Measurements from ENCODE around the gene NCKAP5. TPM values are rescaled to one million over a fixed set of nuclear protein-coding genes. Genes with fewer than 3 reads are reported as not detected.

Gene NCKAP5
- total RNA-seq, 2 experiments from 2014 or later, result not detected

DNA sequence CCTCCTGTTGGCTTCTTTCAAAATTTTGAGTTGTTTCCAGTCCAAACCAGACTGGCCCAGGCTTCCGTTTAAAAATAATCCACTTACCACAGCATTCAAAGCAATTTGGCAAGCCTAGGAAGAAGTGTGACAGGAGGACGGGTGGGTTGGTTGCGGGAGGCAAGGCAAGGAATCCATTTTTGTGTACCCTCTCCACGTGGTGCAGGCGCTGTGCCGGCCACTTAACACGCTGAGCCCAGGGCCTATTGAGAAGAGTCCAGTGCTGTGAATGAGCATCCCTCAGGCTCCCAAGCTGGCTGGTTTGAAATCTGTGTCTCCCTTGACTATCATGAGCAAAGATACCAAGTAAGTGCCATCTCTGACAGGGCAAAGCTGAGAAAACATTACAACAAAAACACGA, 160.9 kb downstream of the NCKAP5 start:
- TF ChIP-seq CTCF (IDR thresholded peaks at IDR 0.05), result no peak
- no peak overlapping the region for H3K27ac Mint-ChIP-seq
- no peak overlapping the region for H3K4me3 Mint-ChIP-seq
- peaks cover 3% of the 10 kb centered on the region for H3K27me3 Mint-ChIP-seq
- DNase-seq (no peak), ATAC-seq (no peak)
- CTCF ChIA-PET, result no interaction called here
- no peaks in the 10 kb centered on the region for H3K4me1 Mint-ChIP-seq (ENCODE audit: low read depth)
- POLR2A ChIA-PET, result no interaction called here
- H3K9me3 Mint-ChIP-seq, result no peaks in the 10 kb centered on the region
- intact Hi-C loops (cut with micrococcal nuclease), result no loop called here
- no peaks in the 10 kb centered on the region for H3K36me3 Mint-ChIP-seq (ENCODE audit: low read depth)

- Mint-ChIP-seq H3K4me3 (no peak overlapping the region), H3K27ac (no peak overlapping the region), H3K9me3 (no peaks in the 10 kb centered on the region), H3K27me3 (no peaks in the 10 kb centered on the region), H3K36me3 (ENCODE audit: low read depth) (no peaks in the 10 kb centered on the region), H3K4me1 (ENCODE audit: low read depth) (no peaks in the 10 kb centered on the region)
- POLR2A ChIA-PET, result interaction anchor here (0.6 kb wide), 1 partner anchor 220 kb away, joined by 3 read pairs; no protein-coding TSS in a partner anchor
- intact Hi-C loops (cut with micrococcal nuclease), result no loop called here
- ATAC-seq (no peak), DNase-seq (no peak)
- CTCF ChIA-PET, result no interaction called here
- TF ChIP-seq CTCF (IDR thresholded peaks at IDR 0.05), result no peak
Observed at GRCh38 chr2:133405252-133405651, 163.0 kb downstream of the NCKAP5 start.

DNA sequence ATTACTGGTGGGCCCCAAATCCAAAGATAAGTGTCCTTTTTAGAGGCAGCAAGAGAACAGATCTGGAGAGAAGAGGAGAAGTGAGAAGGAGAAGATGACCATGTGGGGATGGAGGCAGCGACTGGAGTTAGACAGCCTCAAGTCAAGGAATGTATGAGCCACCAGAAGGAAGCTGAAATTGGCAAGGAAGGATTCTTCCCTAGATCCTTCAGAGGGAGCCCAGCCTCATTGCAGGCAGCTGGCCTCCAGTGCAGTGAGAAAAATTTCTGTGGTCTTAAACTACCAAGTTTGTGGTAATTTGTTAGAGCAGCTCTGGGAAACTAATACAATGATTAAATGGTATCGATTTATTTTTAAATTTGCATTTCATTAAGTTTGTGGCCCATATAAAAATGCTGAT, 167.9 kb downstream of the NCKAP5 start:
- intact Hi-C loops (cut with micrococcal nuclease), result no loop called here
- no peak overlapping the region for H3K27ac Mint-ChIP-seq
- no peak for ATAC-seq
- H3K4me3 Mint-ChIP-seq, result no peak overlapping the region
- TF ChIP-seq CTCF (IDR thresholded peaks at IDR 0.05), result no peak
- H3K4me1 Mint-ChIP-seq (ENCODE audit: low read depth), result no peaks in the 10 kb centered on the region
- H3K27me3 Mint-ChIP-seq, result no peaks in the 10 kb centered on the region
- DNase-seq, result no peak
- ChIA-PET CTCF (no interaction called here), POLR2A (no interaction called here)
- H3K9me3 Mint-ChIP-seq, result peaks cover 2% of the 10 kb centered on the region
- H3K36me3 Mint-ChIP-seq (ENCODE audit: low read depth), result no peaks in the 10 kb centered on the region

GRCh38 chr2:133393895-133394294, 174.4 kb downstream of the NCKAP5 start:
- Mint-ChIP-seq H3K4me1 (ENCODE audit: low read depth) (no peaks in the 10 kb centered on the region), H3K36me3 (ENCODE audit: low read depth) (no peaks in the 10 kb centered on the region), H3K4me3 (no peak overlapping the region), H3K27me3 (peaks cover 4% of the 10 kb centered on the region), H3K9me3 (peaks cover 2% of the 10 kb centered on the region), H3K27ac (no peak overlapping the region)
- intact Hi-C loops (cut with micrococcal nuclease), result no loop called here
- ChIA-PET CTCF (no interaction called here), POLR2A (no interaction called here)
- ATAC-seq (no peak), DNase-seq (no peak)
- TF ChIP-seq CTCF (IDR thresholded peaks at IDR 0.05), result no peak

GRCh38 chr2:133390156-133390555, 178.1 kb downstream of the NCKAP5 start:
- POLR2A ChIA-PET, result no interaction called here
- Mint-ChIP-seq H3K27me3 (peaks cover 4% of the 10 kb centered on the region), H3K4me3 (no peak overlapping the region), H3K36me3 (ENCODE audit: low read depth) (no peaks in the 10 kb centered on the region), H3K9me3 (peaks cover 2% of the 10 kb centered on the region), H3K27ac (no peak overlapping the region), H3K4me1 (ENCODE audit: low read depth) (no peaks in the 10 kb centered on the region)
- TF ChIP-seq CTCF (IDR thresholded peaks at IDR 0.05), result no peak
- CTCF ChIA-PET, result no interaction called here
- ATAC-seq (no peak), DNase-seq (no peak)
- intact Hi-C loops (cut with micrococcal nuclease), result no loop called here
